Measurements from ENCODE around the gene SAMD4A.

SAMD4A gene

GRCh38 chr14:54652605-54653052 lies 85.7 kb downstream of the SAMD4A start:
- in situ Hi-C loops (cut with MboI; ENCODE audit: low pct_unique_long_range_greater_than_20kb, low sequenced_read_pairs, unreplicated experiment) = no loop called here
- no peak for DNase-seq (ENCODE audit: low spot score)
- TF ChIP-seq, protein P1, sequence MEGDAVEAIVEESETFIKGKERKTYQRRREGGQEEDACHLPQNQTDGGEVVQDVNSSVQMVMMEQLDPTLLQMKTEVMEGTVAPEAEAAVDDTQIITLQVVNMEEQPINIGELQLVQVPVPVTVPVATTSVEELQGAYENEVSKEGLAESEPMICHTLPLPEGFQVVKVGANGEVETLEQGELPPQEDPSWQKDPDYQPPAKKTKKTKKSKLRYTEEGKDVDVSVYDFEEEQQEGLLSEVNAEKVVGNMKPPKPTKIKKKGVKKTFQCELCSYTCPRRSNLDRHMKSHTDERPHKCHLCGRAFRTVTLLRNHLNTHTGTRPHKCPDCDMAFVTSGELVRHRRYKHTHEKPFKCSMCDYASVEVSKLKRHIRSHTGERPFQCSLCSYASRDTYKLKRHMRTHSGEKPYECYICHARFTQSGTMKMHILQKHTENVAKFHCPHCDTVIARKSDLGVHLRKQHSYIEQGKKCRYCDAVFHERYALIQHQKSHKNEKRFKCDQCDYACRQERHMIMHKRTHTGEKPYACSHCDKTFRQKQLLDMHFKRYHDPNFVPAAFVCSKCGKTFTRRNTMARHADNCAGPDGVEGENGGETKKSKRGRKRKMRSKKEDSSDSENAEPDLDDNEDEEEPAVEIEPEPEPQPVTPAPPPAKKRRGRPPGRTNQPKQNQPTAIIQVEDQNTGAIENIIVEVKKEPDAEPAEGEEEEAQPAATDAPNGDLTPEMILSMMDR (IDR thresholded peaks at IDR 0.05; ENCODE audit: extremely low read depth, insufficient read depth, missing control alignments) = no peak

- TF ChIP-seq, protein P1 (IDR thresholded peaks at IDR 0.05; ENCODE audit: extremely low read depth, insufficient read depth, missing control alignments) = no peak
- in situ Hi-C loops (cut with MboI; ENCODE audit: low pct_unique_long_range_greater_than_20kb, low sequenced_read_pairs, unreplicated experiment) = no loop called here
- DNase-seq (ENCODE audit: low spot score) = no peak
Observed at GRCh38 chr14:54653712-54654469, 87.0 kb downstream of the SAMD4A start.

- in situ Hi-C loops (cut with MboI; ENCODE audit: low pct_unique_long_range_greater_than_20kb, low sequenced_read_pairs, unreplicated experiment) = no loop called here
- DNase-seq (ENCODE audit: low spot score) = no peak
- TF ChIP-seq, protein P1 (IDR thresholded peaks at IDR 0.05; ENCODE audit: extremely low read depth, insufficient read depth, missing control alignments) = no peak
Observed at GRCh38 chr14:54654605-54655004, 87.7 kb downstream of the SAMD4A start.

DNA sequence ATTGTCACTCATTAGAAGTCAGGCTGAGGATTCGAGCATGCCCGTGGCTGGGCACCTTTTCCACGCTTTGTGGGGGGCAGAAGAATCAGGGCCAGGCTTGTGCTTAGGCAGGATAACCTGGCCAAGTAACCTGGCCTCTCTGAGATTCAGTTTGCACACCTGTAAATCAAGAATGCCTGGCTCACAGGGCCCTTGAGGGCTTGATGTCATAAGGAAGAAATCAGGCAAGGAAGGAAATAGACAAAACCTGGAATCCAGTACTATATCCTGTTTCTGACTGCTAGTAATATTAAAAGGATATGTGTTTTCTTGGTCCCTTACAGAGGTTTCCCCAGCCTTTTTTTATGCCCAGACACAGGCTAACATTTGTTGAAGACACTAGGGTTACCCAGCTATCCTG lies 91.9 kb downstream of the SAMD4A start:
- in situ Hi-C loops (cut with MboI; ENCODE audit: low pct_unique_long_range_greater_than_20kb, low sequenced_read_pairs, unreplicated experiment) = no loop called here
- TF ChIP-seq, protein P1 (IDR thresholded peaks at IDR 0.05; ENCODE audit: extremely low read depth, insufficient read depth, missing control alignments) = no peak

DNA sequence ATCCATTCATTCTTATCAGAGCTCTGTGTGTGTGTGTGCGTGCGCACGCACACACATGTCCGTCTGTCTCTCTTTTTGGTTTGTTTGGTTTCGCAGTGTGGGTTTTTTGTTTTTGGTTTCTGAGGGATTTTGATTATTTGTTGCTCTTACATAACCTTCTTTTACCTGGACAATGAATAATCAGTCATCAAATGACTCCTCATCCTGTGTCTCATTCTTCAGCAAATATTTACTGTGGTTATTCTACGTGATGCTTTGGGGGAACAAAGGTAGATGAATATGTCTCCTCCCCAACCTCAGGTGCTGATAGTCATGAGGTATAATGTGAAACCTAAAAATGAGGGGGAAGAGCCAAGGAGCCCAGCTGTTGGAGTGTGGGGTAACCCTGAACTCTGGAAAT lies 92.4 kb downstream of the SAMD4A start:
- no peak for DNase-seq (ENCODE audit: low spot score)
- in situ Hi-C loops (cut with MboI; ENCODE audit: low pct_unique_long_range_greater_than_20kb, low sequenced_read_pairs, unreplicated experiment) = no loop called here
- TF ChIP-seq, protein P1 (IDR thresholded peaks at IDR 0.05; ENCODE audit: extremely low read depth, insufficient read depth, missing control alignments) = no peak

More for the DNA sequence above, 91.9 kb downstream of the SAMD4A start:
- no peak for DNase-seq (ENCODE audit: low spot score)

DNA sequence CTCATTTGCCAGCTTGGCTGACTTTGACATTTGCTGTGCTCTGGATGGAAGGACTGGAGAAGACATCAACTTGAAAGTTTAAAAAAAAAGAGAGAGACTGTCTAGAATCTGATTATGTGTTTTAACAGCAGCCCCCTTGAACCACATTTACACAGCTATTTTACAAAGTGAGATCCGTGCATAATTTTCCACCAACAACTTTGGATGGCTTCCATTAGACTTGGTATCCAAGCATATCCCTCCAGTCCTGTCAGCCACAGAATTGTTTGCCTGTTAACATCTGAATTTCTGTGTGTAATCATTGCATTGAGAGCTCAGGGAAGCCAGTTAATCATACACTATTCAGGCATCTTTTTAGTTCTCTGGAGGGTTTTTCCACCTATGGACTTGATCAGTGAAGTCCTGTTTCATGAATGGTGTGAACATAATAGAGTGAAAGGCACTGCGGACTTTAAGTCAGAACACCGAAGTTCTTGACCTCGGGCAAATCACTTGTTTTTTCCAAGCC lies 93.7 kb downstream of the SAMD4A start:
- DNase-seq (ENCODE audit: low spot score) = no peak
- in situ Hi-C loops (cut with MboI; ENCODE audit: low pct_unique_long_range_greater_than_20kb, low sequenced_read_pairs, unreplicated experiment) = no loop called here
- TF ChIP-seq, protein P1 (IDR thresholded peaks at IDR 0.05; ENCODE audit: extremely low read depth, insufficient read depth, missing control alignments) = no peak
